Kidney epithelial cell (primary cell): ENCODE measurements around the gene ADGRF1. TPM values are rescaled to one million over a fixed set of nuclear protein-coding genes. Genes with fewer than 3 reads are reported as not detected.

Source experiments
- DNase-seq: peaks from one replicate; pipeline ENCODE4 v3.0.0-alpha.2; 2010; ENCODE audit warnings: low read depth
- H3K27me3 ChIP-seq: 2 replicates; pipeline ENCODE4 v1.6.0; 2011; ENCODE audit warnings: low read length; ENCODE audit not compliant: control insufficient read depth, insufficient read depth
- H3K36me3 ChIP-seq: 2 replicates; pipeline ENCODE4 v1.5.1; 2011; ENCODE audit warnings: low read length; ENCODE audit not compliant: control insufficient read depth, insufficient read depth
- H3K4me3 ChIP-seq: 2 replicates; pipeline ENCODE4 v1.5.1; 2011; ENCODE audit warnings: low read depth, mild to moderate bottlenecking, control low read depth, low read length
- total RNA-seq: library from RNA; depleted of rRNA; stranded (reverse); fragments of >200 nt; gene quantifications from 2 replicates; pipeline ENCODE4 v1.2.3, GENCODE V29; 2015
- TF ChIP-seq, protein P1 (sequence below): IDR thresholded peaks from 2 replicates; pipeline ENCODE4 v1.5.1; 2011; ENCODE audit warnings: mild to moderate bottlenecking, moderate library complexity, low read length, control low read depth, inconsistent platforms; ENCODE audit not compliant: insufficient read depth, poor library complexity, severe bottlenecking

Gene ADGRF1
- total RNA-seq, 1 donor from 2014 or later, result 5.3 TPM

DNA sequence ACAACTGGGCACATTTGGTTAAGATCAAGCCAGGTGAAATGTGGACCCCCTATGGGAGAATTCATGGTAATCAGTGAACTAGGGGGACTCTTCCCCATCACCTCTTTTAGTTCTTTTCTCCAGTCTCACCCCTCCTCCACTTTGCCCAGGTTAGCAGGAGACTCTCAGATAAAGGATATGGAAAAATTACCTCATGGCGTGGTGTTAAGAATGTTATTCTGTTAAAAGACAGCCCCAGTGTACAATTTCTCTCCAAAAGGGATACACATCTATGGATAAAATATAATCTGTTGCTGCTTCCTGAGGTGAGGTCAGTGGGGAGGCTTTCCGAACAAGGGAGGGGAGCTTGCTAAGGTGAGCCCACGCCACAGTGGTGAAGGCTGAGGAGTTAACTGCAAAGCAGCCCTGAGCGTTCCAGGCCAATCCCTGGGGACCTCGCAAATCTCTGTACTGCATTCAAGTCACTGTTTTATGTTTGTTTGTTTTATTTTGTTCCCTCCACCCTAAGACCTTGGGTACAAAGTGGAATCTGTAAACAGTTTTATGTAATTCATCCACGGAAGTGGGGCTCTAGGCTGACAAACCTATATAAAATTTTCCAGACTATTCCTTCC is 52.0 kb downstream of the ADGRF1 start:
- no peak for DNase-seq
- H3K4me3 ChIP-seq, result no peak overlapping the region
- no peaks in the 10 kb centered on the region for H3K27me3 ChIP-seq
- TF ChIP-seq, protein P1, sequence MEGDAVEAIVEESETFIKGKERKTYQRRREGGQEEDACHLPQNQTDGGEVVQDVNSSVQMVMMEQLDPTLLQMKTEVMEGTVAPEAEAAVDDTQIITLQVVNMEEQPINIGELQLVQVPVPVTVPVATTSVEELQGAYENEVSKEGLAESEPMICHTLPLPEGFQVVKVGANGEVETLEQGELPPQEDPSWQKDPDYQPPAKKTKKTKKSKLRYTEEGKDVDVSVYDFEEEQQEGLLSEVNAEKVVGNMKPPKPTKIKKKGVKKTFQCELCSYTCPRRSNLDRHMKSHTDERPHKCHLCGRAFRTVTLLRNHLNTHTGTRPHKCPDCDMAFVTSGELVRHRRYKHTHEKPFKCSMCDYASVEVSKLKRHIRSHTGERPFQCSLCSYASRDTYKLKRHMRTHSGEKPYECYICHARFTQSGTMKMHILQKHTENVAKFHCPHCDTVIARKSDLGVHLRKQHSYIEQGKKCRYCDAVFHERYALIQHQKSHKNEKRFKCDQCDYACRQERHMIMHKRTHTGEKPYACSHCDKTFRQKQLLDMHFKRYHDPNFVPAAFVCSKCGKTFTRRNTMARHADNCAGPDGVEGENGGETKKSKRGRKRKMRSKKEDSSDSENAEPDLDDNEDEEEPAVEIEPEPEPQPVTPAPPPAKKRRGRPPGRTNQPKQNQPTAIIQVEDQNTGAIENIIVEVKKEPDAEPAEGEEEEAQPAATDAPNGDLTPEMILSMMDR, result no peak
- H3K36me3 ChIP-seq, result no peaks in the 10 kb centered on the region

DNA sequence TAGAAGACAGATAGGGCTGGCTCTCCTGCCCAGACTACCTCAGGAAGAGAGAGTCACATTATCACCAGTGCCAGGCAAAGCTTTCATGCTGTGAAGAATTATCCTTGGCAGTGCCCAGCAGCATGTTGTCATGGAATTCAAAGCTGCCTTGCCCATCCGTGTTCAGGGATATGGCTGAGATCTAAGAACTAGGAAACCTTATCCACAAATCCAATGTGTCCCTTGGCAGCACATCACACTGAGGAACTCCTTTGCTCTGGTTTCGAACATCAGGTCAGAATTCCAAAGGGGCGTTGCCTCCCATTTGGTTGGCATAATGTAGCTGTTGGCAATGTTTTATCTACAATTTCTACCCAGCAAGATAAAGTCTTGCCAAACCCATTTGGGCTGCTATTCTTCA is 52.7 kb downstream of the ADGRF1 start:
- DNase-seq, result no peak
- TF ChIP-seq, protein P1, result no peak
- Histone ChIP-seq H3K27me3 (no peaks in the 10 kb centered on the region), H3K4me3 (no peak overlapping the region), H3K36me3 (no peaks in the 10 kb centered on the region)

DNA sequence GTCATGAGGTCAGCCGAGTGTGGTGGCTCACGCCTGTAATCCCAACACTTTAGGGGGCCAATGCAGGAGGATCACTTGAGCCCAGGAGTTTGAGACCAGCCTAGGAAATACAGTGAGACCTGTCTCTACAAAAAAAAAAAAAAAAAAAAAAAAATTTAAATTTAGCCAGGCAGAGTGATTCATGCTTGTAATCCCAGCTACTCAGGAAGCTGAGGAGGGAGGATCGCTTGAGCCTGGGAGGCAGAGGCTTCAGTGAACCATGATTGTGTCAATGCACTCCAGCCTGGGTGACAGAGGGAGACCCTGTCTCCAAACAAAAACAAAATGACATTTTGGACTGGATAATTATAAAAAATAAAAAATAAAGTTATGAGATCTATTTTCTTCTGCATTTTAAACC is 56.2 kb downstream of the ADGRF1 start:
- H3K27me3 ChIP-seq, result no peaks in the 10 kb centered on the region
- no peaks in the 10 kb centered on the region for H3K36me3 ChIP-seq
- TF ChIP-seq, protein P1, result no peak
- DNase-seq, result no peak
- H3K4me3 ChIP-seq, result no peak overlapping the region

DNA sequence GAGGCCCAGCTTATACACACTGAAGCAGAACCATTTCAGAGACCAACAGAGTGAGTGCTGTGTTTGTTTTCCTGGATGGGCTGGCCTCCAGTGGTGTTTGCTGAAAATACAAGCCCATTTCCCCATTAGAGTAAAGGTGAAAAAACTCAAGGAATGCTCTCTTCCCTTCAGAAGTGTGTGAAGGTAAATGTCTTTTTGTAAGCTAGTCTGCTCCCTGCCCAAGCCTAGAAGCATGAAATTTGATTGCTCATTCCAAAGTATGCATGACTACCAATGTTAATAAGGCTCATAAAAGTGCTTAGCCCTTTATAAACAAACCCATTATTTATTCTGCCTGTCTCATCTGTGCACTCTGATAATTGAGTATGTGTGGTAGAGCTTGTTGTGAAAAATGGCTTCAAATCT is 59.1 kb downstream of the ADGRF1 start:
- no peaks in the 10 kb centered on the region for H3K27me3 ChIP-seq
- no peak overlapping the region for H3K4me3 ChIP-seq
- TF ChIP-seq, protein P1, result peak; percentile 27
- H3K36me3 ChIP-seq, result no peaks in the 10 kb centered on the region
- no peak for DNase-seq

DNA sequence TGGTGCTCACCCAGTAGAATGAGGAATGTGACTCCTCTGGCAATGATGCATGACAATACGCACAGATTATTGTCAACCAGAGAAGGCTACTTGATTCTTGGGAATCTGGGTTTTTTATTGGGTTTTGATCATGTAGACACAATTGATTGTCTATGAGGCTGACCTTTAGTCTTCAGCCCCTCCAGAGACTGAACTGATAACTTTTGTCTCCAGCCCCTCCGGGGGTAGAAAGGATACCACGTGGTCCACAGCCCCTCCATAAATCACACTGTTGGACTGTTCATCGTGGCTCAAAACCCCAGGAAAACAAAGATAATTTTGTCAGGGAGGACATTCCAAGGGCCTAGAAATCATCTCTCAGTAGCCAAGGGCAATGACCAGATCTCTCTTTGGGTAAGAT is 62.9 kb downstream of the ADGRF1 start:
- H3K4me3 ChIP-seq, result no peak overlapping the region
- no peaks in the 10 kb centered on the region for H3K27me3 ChIP-seq
- no peaks in the 10 kb centered on the region for H3K36me3 ChIP-seq
- no peak for DNase-seq
- TF ChIP-seq, protein P1, result no peak

DNA sequence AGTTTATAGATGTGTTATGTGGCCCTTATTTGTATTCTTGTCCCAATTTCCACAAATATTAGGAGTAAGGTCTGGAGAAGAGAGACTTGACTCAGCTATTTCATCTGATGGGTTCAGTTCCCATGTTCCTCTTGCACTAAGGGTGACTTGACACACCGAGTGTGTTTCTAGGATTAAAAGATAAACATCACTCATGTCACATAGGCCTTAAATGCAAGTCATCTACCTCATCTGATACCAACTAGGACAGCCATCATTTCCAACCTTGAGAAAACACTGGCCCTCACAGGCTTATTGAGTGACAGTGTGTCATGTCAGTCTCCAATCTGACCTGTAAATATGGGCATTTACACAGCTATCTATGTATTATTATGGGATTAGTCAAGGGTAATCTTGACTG is 67.3 kb downstream of the ADGRF1 start:
- Histone ChIP-seq H3K27me3 (no peaks in the 10 kb centered on the region), H3K4me3 (no peak overlapping the region), H3K36me3 (no peaks in the 10 kb centered on the region)
- TF ChIP-seq, protein P1, result no peak
- no peak for DNase-seq
